Hepatocyte (in vitro differentiated cells): Measurements from ENCODE around the gene GNB1L.
A peak's percentile ranks its signal among the peaks of the same experiment; 100 is the strongest.

Experiments used
- CTCF ChIP-seq: fragments of 200-600 bp; sonication (generic); IDR thresholded peaks from 2 replicates; pipeline ENCODE4 v1.5.1; 2016; ENCODE audit warnings: antibody characterized with exemption, mild to moderate bottlenecking; ENCODE audit not compliant: poor library complexity
- EZH2phosphoT487 ChIP-seq: fragments of 200-600 bp; sonication (generic); IDR thresholded peaks from one replicate; pipeline ENCODE4 v1.6.1; 2018; ENCODE audit warnings: antibody characterized with exemption, mild to moderate bottlenecking, low read depth, moderate library complexity; ENCODE audit not compliant: unreplicated experiment, severe bottlenecking

GRCh38 chr22:19756288-19757128 lies 98.2 kb downstream of the GNB1L start:
- TF ChIP-seq CTCF = peak; percentile 46
- TF ChIP-seq EZH2phosphoT487 = peak; percentile 24
